Activated CD8-positive, alpha-beta memory T cell treated with anti-CD3 and anti-CD28 coated beads, Interleukin-2, amount 50 U/mL, for 1 hour (primary cell): ENCODE measurements around the gene BTBD10.
"Not testable (repeated sequence)": the region's sequence is repeated elsewhere in the genome, so short reads cannot be mapped to it uniquely, and the experiment has no call there.

Experiments used
- DNase-seq: peaks from one replicate; pipeline ENCODE4 v3.0.0-alpha.2; 2020; ENCODE audit errors: extremely low read depth

Gene BTBD10

GRCh38 chr11:13440100-13440855 lies 22.7 kb downstream of the BTBD10 start:
- no peak for DNase-seq

- no peak for DNase-seq
These were observed 24.7 kb downstream of the BTBD10 start for GRCh38 chr11:13438291-13438690.

- not testable (repeated sequence) for DNase-seq
These were observed 26.2 kb downstream of the BTBD10 start for GRCh38 chr11:13436836-13437235.

- no peak for DNase-seq
These were observed 28.5 kb downstream of the BTBD10 start for GRCh38 chr11:13434247-13435205.

GRCh38 chr11:13433437-13433836 lies 29.6 kb downstream of the BTBD10 start:
- no peak for DNase-seq

GRCh38 chr11:13429836-13430235 lies 33.2 kb downstream of the BTBD10 start:
- DNase-seq = no peak

- no peak for DNase-seq
These were observed 33.7 kb downstream of the BTBD10 start for GRCh38 chr11:13429288-13429687.

GRCh38 chr11:13427440-13427839 lies 35.6 kb downstream of the BTBD10 start:
- no peak for DNase-seq

GRCh38 chr11:13423372-13423771 lies 39.6 kb downstream of the BTBD10 start:
- DNase-seq = no peak

GRCh38 chr11:13421561-13421960 lies 41.5 kb downstream of the BTBD10 start:
- no peak for DNase-seq

GRCh38 chr11:13415201-13415600 lies 47.8 kb downstream of the BTBD10 start:
- DNase-seq = no peak

- DNase-seq = no peak
These were observed 57.8 kb downstream of the BTBD10 start for GRCh38 chr11:13405220-13405619.

- not testable (repeated sequence) for DNase-seq
These were observed 64.7 kb downstream of the BTBD10 start for GRCh38 chr11:13398335-13398734.

GRCh38 chr11:13391217-13391616 lies 71.8 kb downstream of the BTBD10 start:
- no peak for DNase-seq

- DNase-seq = no peak
These were observed 74.3 kb downstream of the BTBD10 start for GRCh38 chr11:13388741-13389140.

GRCh38 chr11:13386567-13386966 lies 76.5 kb downstream of the BTBD10 start:
- DNase-seq = no peak

- DNase-seq = no peak
These were observed 77.9 kb downstream of the BTBD10 start for GRCh38 chr11:13384908-13385640.

GRCh38 chr11:13382751-13383150 lies 80.3 kb downstream of the BTBD10 start:
- no peak for DNase-seq

GRCh38 chr11:13380731-13381130 lies 82.3 kb downstream of the BTBD10 start:
- no peak for DNase-seq

- DNase-seq = no peak
These were observed 84.7 kb downstream of the BTBD10 start for GRCh38 chr11:13378316-13378715.

GRCh38 chr11:13376838-13377237 lies 86.2 kb downstream of the BTBD10 start:
- no peak for DNase-seq

- no peak for DNase-seq
These were observed 86.6 kb downstream of the BTBD10 start for GRCh38 chr11:13376402-13376801.
